ENCODE results near the gene AGXT. TPM values are rescaled to one million over a fixed set of nuclear protein-coding genes. Genes with fewer than 3 reads are reported as not detected.

Gene AGXT
- total RNA-seq, result under 1 TPM in 1 of 3 donors, not detected in 2; under 0.01 TPM

DNA sequence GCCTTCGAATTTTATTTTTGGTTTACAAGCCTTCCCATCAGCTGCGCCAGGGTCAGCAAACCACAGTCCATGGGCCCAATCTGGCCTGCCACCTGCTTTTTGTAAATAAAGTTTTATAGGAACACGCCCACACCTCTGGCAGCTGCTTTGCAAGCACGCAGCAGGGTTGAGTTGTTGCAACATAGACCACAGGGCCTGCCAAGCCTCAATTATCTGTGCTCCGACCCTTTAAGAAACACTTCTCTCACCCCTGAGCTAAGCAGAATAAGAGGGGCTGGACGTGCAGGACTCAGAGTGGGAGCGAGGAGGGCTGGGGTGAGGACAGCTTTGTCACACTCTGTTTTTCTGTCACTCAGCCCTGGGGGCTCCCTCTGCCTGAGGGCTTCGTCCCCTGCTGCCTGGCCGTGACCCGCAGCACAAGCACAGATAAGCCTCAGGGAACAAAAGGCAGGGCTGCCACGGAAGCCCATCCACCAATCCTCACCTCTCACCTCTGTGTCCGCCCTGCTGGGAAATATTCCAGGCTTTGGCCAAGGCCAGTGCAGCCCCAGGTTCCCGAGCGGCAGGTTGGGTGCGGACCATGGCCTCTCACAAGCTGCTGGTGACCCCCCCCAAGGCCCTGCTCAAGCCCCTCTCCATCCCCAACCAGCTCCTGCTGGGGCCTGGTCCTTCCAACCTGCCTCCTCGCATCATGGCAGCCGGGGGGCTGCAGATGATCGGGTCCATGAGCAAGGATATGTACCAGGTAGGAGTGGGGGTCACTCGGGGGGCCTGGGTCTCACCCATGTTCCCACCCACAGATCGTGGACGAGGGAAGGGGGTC, at the start of gene AGXT:
TSS of gene AGXT (plus strand) at position 539 of the 823 bp plus-strand sequence. CDS start at position 581, 42 bp downstream.
- no peak within 1 kb of the TSS for H3K4me3 ChIP-seq
- DNase-seq (ENCODE audit: low spot score in 2 of 2), result peak in 1 of 2 donors; percentile 47
- no peaks in the 10 kb centered on the region for H3K27me3 ChIP-seq
- no peaks in the 10 kb centered on the region for H3K36me3 ChIP-seq
- H3K4me1 ChIP-seq, result no peaks in the 10 kb centered on the region
- TF ChIP-seq, protein P1, sequence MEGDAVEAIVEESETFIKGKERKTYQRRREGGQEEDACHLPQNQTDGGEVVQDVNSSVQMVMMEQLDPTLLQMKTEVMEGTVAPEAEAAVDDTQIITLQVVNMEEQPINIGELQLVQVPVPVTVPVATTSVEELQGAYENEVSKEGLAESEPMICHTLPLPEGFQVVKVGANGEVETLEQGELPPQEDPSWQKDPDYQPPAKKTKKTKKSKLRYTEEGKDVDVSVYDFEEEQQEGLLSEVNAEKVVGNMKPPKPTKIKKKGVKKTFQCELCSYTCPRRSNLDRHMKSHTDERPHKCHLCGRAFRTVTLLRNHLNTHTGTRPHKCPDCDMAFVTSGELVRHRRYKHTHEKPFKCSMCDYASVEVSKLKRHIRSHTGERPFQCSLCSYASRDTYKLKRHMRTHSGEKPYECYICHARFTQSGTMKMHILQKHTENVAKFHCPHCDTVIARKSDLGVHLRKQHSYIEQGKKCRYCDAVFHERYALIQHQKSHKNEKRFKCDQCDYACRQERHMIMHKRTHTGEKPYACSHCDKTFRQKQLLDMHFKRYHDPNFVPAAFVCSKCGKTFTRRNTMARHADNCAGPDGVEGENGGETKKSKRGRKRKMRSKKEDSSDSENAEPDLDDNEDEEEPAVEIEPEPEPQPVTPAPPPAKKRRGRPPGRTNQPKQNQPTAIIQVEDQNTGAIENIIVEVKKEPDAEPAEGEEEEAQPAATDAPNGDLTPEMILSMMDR (IDR thresholded peaks at IDR 0.05), result no peak
- TF ChIP-seq POLR2AphosphoS5 (IDR thresholded peaks at IDR 0.05) (no peak), POLR2A (IDR thresholded peaks at IDR 0.05) (no peak)
- H3K9me3 ChIP-seq, result no peaks in the 10 kb centered on the region
- H3K27ac ChIP-seq, result no peak within 1 kb of the TSS
- intact Hi-C loops (cut with DNase I; ENCODE audit: low total_unique reads), result no loop called here

- peaks cover 14 to 61% of the 10 kb centered on the region in 2 donors for H3K27me3 ChIP-seq
- no peaks in the 10 kb centered on the region for H3K36me3 ChIP-seq
- no peak for DNase-seq (ENCODE audit: low spot score in 2 of 2)
- TF ChIP-seq, protein P1 (IDR thresholded peaks at IDR 0.05), result no peak
- intact Hi-C loops (cut with DNase I; ENCODE audit: low total_unique reads), result no loop called here
- no peak overlapping the region for H3K27ac ChIP-seq
- peaks cover 0 to 12% of the 10 kb centered on the region in 2 donors for H3K4me1 ChIP-seq
- H3K9me3 ChIP-seq, result peaks cover 7 to 10% of the 10 kb centered on the region in 2 donors
- peak overlapping the region in 2 of 3 donors; percentile 43 to 66 for H3K4me3 ChIP-seq
Observed at GRCh38 chr2:240819126-240819857, 49.3 kb upstream of the AGXT start.

DNA sequence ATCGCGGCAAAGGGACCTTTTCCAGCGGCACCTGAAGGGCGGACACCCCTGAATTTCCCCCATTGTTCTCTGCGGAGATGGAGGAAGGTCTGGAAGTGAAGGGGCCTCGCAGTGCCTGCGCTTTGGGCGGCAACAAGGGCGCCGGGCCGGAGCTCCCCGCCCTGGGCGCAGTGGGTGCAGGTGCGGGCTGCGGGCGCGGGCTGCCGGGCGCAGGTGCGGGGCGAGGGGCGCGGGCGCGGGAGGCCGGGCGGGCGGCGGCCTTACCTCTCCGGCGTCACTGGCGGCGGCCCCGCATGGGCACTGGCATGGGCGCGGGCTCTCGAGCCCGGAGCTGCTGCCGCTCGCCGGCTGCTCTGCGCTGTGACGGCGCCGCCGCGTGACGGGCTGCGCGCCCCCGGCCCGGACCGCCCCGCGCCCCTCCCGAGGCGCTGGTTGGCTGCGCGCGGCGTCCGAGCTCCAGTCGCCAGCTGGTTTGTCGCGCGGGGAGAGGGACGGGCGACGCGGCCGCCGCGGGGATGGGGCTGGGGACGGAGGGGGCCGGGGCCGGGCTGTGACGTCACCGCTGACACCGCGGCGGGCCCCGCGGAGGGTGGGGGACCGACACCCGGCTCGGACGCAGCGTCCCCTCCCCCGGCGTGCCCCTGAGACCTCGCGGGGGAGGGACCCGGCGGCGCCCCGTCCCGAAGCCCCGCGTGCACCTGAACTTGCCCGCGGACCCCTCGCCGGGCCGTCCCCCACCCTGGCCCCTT, 48.6 kb upstream of the AGXT start, which contains the start of gene KIF1A:
TSS of gene KIF1A (minus strand) at position 362 of the 749 bp plus-strand sequence. CDS start 22,467 bp downstream, outside the sequence.
- peaks cover 0 to 12% of the 10 kb centered on the region in 2 donors for H3K4me1 ChIP-seq
- no peak for DNase-seq (ENCODE audit: low spot score in 2 of 2)
- H3K27me3 ChIP-seq, result peaks cover 14 to 67% of the 10 kb centered on the region in 2 donors
- H3K4me3 ChIP-seq, result peak within 1 kb of the TSS in 2 of 3 donors; percentile 43 to 66
- H3K27ac ChIP-seq, result no peak within 1 kb of the TSS
- TF ChIP-seq, protein P1 (IDR thresholded peaks at IDR 0.05), result no peak
- no peak for TF ChIP-seq POLR2A (IDR thresholded peaks at IDR 0.05)
- intact Hi-C loops (cut with DNase I; ENCODE audit: low total_unique reads), result no loop called here
- peaks cover 3 to 6% of the 10 kb centered on the region in 2 donors for H3K9me3 ChIP-seq
- no peaks in the 10 kb centered on the region for H3K36me3 ChIP-seq

GRCh38 chr2:240820607-240821428, 47.8 kb upstream of the AGXT start:
- Histone ChIP-seq H3K4me3 (peak overlapping the region in 2 of 3 donors; percentile 43 to 66), H3K9me3 (peaks cover 0 to 6% of the 10 kb centered on the region in 2 donors), H3K36me3 (no peaks in the 10 kb centered on the region), H3K27ac (no peak overlapping the region), H3K27me3 (peaks cover 14 to 68% of the 10 kb centered on the region in 2 donors), H3K4me1 (peaks cover 0 to 12% of the 10 kb centered on the region in 2 donors)
- no peak for DNase-seq (ENCODE audit: low spot score in 2 of 2)
- intact Hi-C loops (cut with DNase I; ENCODE audit: low total_unique reads), result no loop called here
- no peak for TF ChIP-seq POLR2AphosphoS5 (IDR thresholded peaks at IDR 0.05)
- TF ChIP-seq, protein P1 (IDR thresholded peaks at IDR 0.05), result no peak
- TF ChIP-seq POLR2A (IDR thresholded peaks at IDR 0.05), result no peak
